WTC11 (cell line): ENCODE results near the gene LOXL1. TPM values are rescaled to one million over a fixed set of nuclear protein-coding genes. Genes with fewer than 3 reads are reported as not detected.
"Not testable (repeated sequence)": the region's sequence is repeated elsewhere in the genome, so short reads cannot be mapped to it uniquely, and the experiment has no call there.

ENCODE experiments used
- ATAC-seq: fragments of 200-7000 bp; cut with Tn5 transposase; 2 replicates; pipeline ENCODE4 v1.10.0; 2021; ENCODE audit warnings: mild to moderate bottlenecking, moderate library complexity
- CTCF ChIA-PET: fragments of 300-600 bp; sonication (Branson Sonifier 250); formaldehyde crosslinking; loops from one replicate; lab custom pipeline; 2021; ENCODE audit warnings: antibody characterized with exemption; lab: Charles Lee
- POLR2A ChIA-PET: fragments of 350-600 bp; sonication (Branson Sonifier 250); formaldehyde crosslinking; loops from one replicate; lab custom pipeline; 2021; ENCODE audit warnings: antibody characterized with exemption; lab: Charles Lee
- DNase-seq: peaks from one replicate; pipeline ENCODE4 v3.0.0; 2021; ENCODE audit warnings: low spot score
- H3K27ac Mint-ChIP-seq: 2 replicates; pipeline ENCODE4 v1.8.0; 2021; ENCODE audit warnings: mixed read lengths
- H3K27me3 Mint-ChIP-seq: 2 replicates; pipeline ENCODE4 v1.8.0; 2021; ENCODE audit warnings: low read depth, mild to moderate bottlenecking, moderate library complexity, mixed read lengths
- H3K36me3 Mint-ChIP-seq: 2 replicates; pipeline ENCODE4 v1.8.0; 2021; ENCODE audit warnings: mixed read lengths
- H3K4me1 Mint-ChIP-seq: 2 replicates; pipeline ENCODE4 v1.8.0; 2022; ENCODE audit warnings: mixed read lengths
- H3K4me3 Mint-ChIP-seq: 2 replicates; pipeline ENCODE4 v1.8.0; 2021; ENCODE audit warnings: mild to moderate bottlenecking, moderate library complexity, mixed read lengths
- H3K9me3 Mint-ChIP-seq: 2 replicates; pipeline ENCODE4 v1.8.0; 2021; ENCODE audit warnings: mixed read lengths
- EMX1 ChIP-seq: fragments of 250-450 bp; sonication (Bioruptor Pico); IDR thresholded peaks from 2 replicates; pipeline ENCODE4 v1.8.0; 2021; ENCODE audit warnings: mild to moderate bottlenecking
- ESRRA ChIP-seq: sonication (generic); formaldehyde crosslinking; IDR thresholded peaks from 2 replicates; pipeline ENCODE4 v1.8.1; 2022; ENCODE audit warnings: mild to moderate bottlenecking, missing genetic modification reagents, borderline replicate concordance
- FOXK1 ChIP-seq: sonication (generic); formaldehyde crosslinking; IDR thresholded peaks from 2 replicates; pipeline ENCODE4 v1.8.0; 2022; ENCODE audit warnings: mild to moderate bottlenecking, moderate library complexity, missing genetic modification reagents
- HMGXB4 ChIP-seq: sonication (generic); formaldehyde crosslinking; IDR thresholded peaks from 2 replicates; pipeline ENCODE4 v1.8.1; 2023; ENCODE audit warnings: mild to moderate bottlenecking, moderate library complexity, missing genetic modification reagents
- RELA ChIP-seq: sonication (generic); formaldehyde crosslinking; IDR thresholded peaks from 2 replicates; pipeline ENCODE4 v1.8.1; 2022; ENCODE audit warnings: missing genetic modification reagents, mild to moderate bottlenecking, borderline replicate concordance
- ZBTB21 ChIP-seq: sonication (generic); formaldehyde crosslinking; IDR thresholded peaks from 2 replicates; pipeline ENCODE4 v1.8.1; 2023; ENCODE audit warnings: mild to moderate bottlenecking, missing genetic modification reagents, borderline replicate concordance
- ZNF138 ChIP-seq: sonication (generic); formaldehyde crosslinking; conservative IDR thresholded peaks from 2 replicates; pipeline ENCODE4 v1.8.1; 2022; ENCODE audit warnings: mild to moderate bottlenecking, moderate library complexity, missing genetic modification reagents
- ZNF396 ChIP-seq: fragments of 250-450 bp; sonication (Bioruptor Pico); IDR thresholded peaks from 2 replicates; pipeline ENCODE4 v1.8.0; 2021; ENCODE audit warnings: mild to moderate bottlenecking, moderate library complexity, borderline replicate concordance
- ZNF532 ChIP-seq: fragments of 250-450 bp; sonication (Bioruptor Pico); IDR thresholded peaks from 2 replicates; pipeline ENCODE4 v1.9.0; 2021; ENCODE audit warnings: mild to moderate bottlenecking, borderline replicate concordance
- ZNF671 ChIP-seq: fragments of 250-450 bp; sonication (Bioruptor Pico); IDR thresholded peaks from 2 replicates; pipeline ENCODE4 v1.8.0; 2021; ENCODE audit warnings: mild to moderate bottlenecking
- total RNA-seq: library from RNA; stranded (reverse); gene quantifications from 3 replicates; pipeline ENCODE4 v1.2.3, GENCODE V29; 2021
- TF ChIP-seq, protein P1 (sequence below): sonication (generic); formaldehyde crosslinking; IDR thresholded peaks from 2 replicates; pipeline ENCODE4 v1.8.0; 2022; ENCODE audit warnings: mild to moderate bottlenecking, missing genetic modification reagents
- TF ChIP-seq, protein P2 (sequence below): sonication (generic); formaldehyde crosslinking; IDR thresholded peaks from 2 replicates; pipeline ENCODE4 v1.8.1; 2022; ENCODE audit warnings: low read depth, mild to moderate bottlenecking, moderate library complexity, missing genetic modification reagents, borderline replicate concordance
- TF ChIP-seq, protein P3 (sequence below): sonication (generic); formaldehyde crosslinking; conservative IDR thresholded peaks from 2 replicates; pipeline ENCODE4 v1.8.1; 2022; ENCODE audit warnings: mild to moderate bottlenecking, missing genetic modification reagents

The LOXL1 gene
- total RNA-seq, 1 experiment from 2014 or later: 10.6 TPM

DNA sequence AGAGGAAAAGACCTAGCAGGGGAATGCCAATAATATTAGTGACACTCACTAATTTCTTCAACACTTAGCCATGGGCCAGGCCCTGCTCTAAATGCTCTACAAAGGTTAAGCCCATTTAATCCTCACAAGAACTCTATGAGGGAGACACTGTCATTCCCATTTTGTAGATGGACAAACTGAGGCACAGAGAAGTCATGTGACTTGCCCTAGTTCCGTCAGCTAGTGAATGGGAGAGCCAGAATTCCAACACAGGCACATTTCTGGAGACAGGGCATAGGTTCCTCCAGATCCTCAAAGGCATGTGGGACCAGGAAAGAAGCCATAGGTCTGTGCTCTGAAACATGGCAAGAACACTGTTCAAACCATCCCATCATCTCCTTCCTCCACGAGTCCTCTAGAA lies 31.5 kb downstream of the LOXL1 start (continued):
- TF ChIP-seq ZNF532: no peak
- no peak for TF ChIP-seq EMX1 (CRISPR knock-in tag)
- no peak for TF ChIP-seq ZNF396 (CRISPR knock-in tag)

DNA sequence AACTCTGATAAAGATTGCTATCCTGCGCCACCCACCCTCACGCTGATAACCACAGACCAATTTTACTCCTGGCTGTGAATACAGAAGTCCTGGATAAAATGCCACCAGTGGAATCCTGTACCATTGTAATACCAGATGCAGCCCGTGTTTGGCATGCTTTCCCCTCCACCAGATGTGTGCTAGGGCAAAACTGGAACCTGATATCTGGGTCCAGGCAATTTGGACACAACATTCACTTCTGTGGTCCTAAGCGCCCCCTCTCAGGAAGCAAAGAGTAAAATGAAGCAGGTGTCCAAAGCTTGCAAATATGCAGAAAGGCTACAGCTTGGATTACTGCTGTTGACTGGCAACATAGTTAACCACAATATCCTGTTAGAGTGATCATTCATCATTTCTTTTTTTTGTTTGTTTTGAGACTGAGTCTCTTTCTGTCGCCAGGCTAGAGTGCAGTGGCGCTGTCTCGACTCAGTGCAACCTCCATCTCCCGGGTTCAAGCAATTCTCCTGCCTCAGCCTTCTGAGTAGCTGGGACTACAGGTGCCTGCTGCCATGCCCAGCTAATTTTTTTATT lies 32.8 kb downstream of the LOXL1 start:
- Mint-ChIP-seq H3K4me1 (no peaks in the 10 kb centered on the region), H3K36me3 (no peaks in the 10 kb centered on the region), H3K27me3 (no peaks in the 10 kb centered on the region; the same call in 1 of the 2 replicates), H3K27ac (no peak overlapping the region), H3K4me3 (no peak overlapping the region), H3K9me3 (no peaks in the 10 kb centered on the region)
- ATAC-seq (no peak), DNase-seq (no peak)
- ChIA-PET POLR2A (interaction anchor here (0.6 kb wide), 1 partner anchor 13 kb away, joined by 3 read pairs; no protein-coding TSS in a partner anchor), CTCF (interaction anchor here (1.4 to 2.6 kb wide), 2 partner anchors 14 kb away, joined by 5 to 8 read pairs; no protein-coding TSS in a partner anchor)
- no peak for TF ChIP-seq FOXK1

GRCh38 chr15:73959801-73960200 lies 33.5 kb downstream of the LOXL1 start:
- Mint-ChIP-seq H3K4me1 (peaks cover under 1% of the 10 kb centered on the region), H3K9me3 (no peaks in the 10 kb centered on the region), H3K36me3 (no peaks in the 10 kb centered on the region), H3K27me3 (no peaks in the 10 kb centered on the region; the same call in 1 of the 2 replicates), H3K27ac (no peak overlapping the region), H3K4me3 (no peak overlapping the region)
- DNase-seq: no peak
- no peak for ATAC-seq
- POLR2A ChIA-PET: no interaction called here
- TF ChIP-seq ZBTB21 (CRISPR knock-in tag) (no peak), ZNF671 (CRISPR knock-in tag) (no peak)
- CTCF ChIA-PET: interaction anchor here (1.3 to 2.7 kb wide), 3 partner anchors 9 to 348 kb away, joined by 4 to 16 read pairs (median 8); no protein-coding TSS in a partner anchor

GRCh38 chr15:73960472-73961070 lies 34.3 kb downstream of the LOXL1 start:
- H3K27ac Mint-ChIP-seq, H3K9me3 Mint-ChIP-seq, DNase-seq, POLR2A ChIA-PET, H3K36me3 Mint-ChIP-seq, ATAC-seq, H3K4me3 Mint-ChIP-seq, H3K4me1 Mint-ChIP-seq, H3K27me3 Mint-ChIP-seq: not testable (repeated sequence)
- CTCF ChIA-PET: interaction anchor here (1.3 to 2.7 kb wide), 4 partner anchors 9 to 347 kb away, joined by 4 to 16 read pairs (median 6); no protein-coding TSS in a partner anchor

- Mint-ChIP-seq H3K9me3 (no peaks in the 10 kb centered on the region), H3K27ac (no peak overlapping the region), H3K4me1 (peaks cover 19% of the 10 kb centered on the region), H3K27me3 (no peaks in the 10 kb centered on the region), H3K4me3 (no peak overlapping the region), H3K36me3 (no peaks in the 10 kb centered on the region)
- ATAC-seq (no peak), DNase-seq (no peak)
- CTCF ChIA-PET: interaction anchor here (2.7 kb wide), 1 partner anchor 11 kb away, joined by 16 read pairs; no protein-coding TSS in a partner anchor
- POLR2A ChIA-PET: no interaction called here
- TF ChIP-seq ZNF138 (CRISPR knock-in tag) (no peak), HMGXB4 (no peak), RELA (CRISPR knock-in tag) (no peak), ESRRA (CRISPR knock-in tag) (no peak), ZNF671 (CRISPR knock-in tag) (no peak)
- TF ChIP-seq, protein P1, sequence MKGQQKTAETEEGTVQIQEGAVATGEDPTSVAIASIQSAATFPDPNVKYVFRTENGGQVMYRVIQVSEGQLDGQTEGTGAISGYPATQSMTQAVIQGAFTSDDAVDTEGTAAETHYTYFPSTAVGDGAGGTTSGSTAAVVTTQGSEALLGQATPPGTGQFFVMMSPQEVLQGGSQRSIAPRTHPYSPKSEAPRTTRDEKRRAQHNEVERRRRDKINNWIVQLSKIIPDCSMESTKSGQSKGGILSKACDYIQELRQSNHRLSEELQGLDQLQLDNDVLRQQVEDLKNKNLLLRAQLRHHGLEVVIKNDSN (CRISPR knock-in tag): no peak
- TF ChIP-seq, protein P2, sequence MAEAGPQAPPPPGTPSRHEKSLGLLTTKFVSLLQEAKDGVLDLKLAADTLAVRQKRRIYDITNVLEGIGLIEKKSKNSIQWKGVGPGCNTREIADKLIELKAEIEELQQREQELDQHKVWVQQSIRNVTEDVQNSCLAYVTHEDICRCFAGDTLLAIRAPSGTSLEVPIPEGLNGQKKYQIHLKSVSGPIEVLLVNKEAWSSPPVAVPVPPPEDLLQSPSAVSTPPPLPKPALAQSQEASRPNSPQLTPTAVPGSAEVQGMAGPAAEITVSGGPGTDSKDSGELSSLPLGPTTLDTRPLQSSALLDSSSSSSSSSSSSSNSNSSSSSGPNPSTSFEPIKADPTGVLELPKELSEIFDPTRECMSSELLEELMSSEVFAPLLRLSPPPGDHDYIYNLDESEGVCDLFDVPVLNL (CRISPR knock-in tag): no peak
- TF ChIP-seq, protein P3, sequence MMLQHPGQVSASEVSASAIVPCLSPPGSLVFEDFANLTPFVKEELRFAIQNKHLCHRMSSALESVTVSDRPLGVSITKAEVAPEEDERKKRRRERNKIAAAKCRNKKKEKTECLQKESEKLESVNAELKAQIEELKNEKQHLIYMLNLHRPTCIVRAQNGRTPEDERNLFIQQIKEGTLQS (CRISPR knock-in tag): no peak
These were observed 36.2 kb downstream of the LOXL1 start for GRCh38 chr15:73962433-73962832.
